ENCODE results near the gene SRPRA. TPM values are rescaled to one million over a fixed set of nuclear protein-coding genes. Genes with fewer than 3 reads are reported as not detected.

Gene SRPRA
- polyA plus RNA-seq: 24.9 TPM in 2 replicates
- polyA minus RNA-seq: 23.4 and 31.1 TPM in 2 replicates

GRCh38 chr11:126268708-126269579 lies at the start of gene SRPRA, which contains the start of gene FOXRED1:
TSS of gene SRPRA (minus strand) at chr11:126268895. CDS start at chr11:126268804, 91 bp downstream.
TSS of gene FOXRED1 (plus strand) at chr11:126269154. CDS start at chr11:126269207, 53 bp downstream.
- H2AFZ ChIP-seq (ENCODE audit: low read depth, low read length): peak within 1 kb of the TSS; percentile 97
- H3K36me3 ChIP-seq (ENCODE audit: insufficient read depth, low read length): no peaks in the 10 kb centered on the region
- peak within 1 kb of the TSS; percentile 94 for H3K9ac ChIP-seq (ENCODE audit: low read length)
- H4K20me1 ChIP-seq (ENCODE audit: insufficient read depth): no peaks in the 10 kb centered on the region
- H3K79me2 ChIP-seq (replicated peaks; ENCODE audit: insufficient read depth, low read length): peaks cover 27% of the 10 kb centered on the region
- TF ChIP-seq POLR2AphosphoS5 (IDR thresholded peaks at IDR 0.05) (peak; percentile 89), SMC3 (conservative IDR thresholded peaks at IDR 0.05; ENCODE audit: poor library complexity) (peak; percentile 42), TAF1 (IDR thresholded peaks at IDR 0.05; ENCODE audit: low read depth) (peak; percentile 80), MXI1 (conservative IDR thresholded peaks at IDR 0.05; ENCODE audit: poor library complexity, severe bottlenecking) (peak; percentile 89), EZH2 (IDR thresholded peaks at IDR 0.05; ENCODE audit: borderline replicate concordance, insufficient read depth, low read length, poor library complexity, severe bottlenecking) (no peak), EP300 (conservative IDR thresholded peaks at IDR 0.05; ENCODE audit: poor library complexity, severe bottlenecking) (peak; percentile 79), RAD21 (conservative IDR thresholded peaks at IDR 0.05) (peak; percentile 38), REST (IDR thresholded peaks at IDR 0.05; ENCODE audit: borderline replicate concordance) (peak; percentile 87)
- TF ChIP-seq, protein P1, sequence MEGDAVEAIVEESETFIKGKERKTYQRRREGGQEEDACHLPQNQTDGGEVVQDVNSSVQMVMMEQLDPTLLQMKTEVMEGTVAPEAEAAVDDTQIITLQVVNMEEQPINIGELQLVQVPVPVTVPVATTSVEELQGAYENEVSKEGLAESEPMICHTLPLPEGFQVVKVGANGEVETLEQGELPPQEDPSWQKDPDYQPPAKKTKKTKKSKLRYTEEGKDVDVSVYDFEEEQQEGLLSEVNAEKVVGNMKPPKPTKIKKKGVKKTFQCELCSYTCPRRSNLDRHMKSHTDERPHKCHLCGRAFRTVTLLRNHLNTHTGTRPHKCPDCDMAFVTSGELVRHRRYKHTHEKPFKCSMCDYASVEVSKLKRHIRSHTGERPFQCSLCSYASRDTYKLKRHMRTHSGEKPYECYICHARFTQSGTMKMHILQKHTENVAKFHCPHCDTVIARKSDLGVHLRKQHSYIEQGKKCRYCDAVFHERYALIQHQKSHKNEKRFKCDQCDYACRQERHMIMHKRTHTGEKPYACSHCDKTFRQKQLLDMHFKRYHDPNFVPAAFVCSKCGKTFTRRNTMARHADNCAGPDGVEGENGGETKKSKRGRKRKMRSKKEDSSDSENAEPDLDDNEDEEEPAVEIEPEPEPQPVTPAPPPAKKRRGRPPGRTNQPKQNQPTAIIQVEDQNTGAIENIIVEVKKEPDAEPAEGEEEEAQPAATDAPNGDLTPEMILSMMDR (IDR thresholded peaks at IDR 0.05; ENCODE audit: poor library complexity, severe bottlenecking): peak; percentile 26
- no peaks in the 10 kb centered on the region for H3K9me3 ChIP-seq (ENCODE audit: low read length)
- no peaks in the 10 kb centered on the region for H3K9me2 ChIP-seq (ENCODE audit: insufficient read depth, low read length)
- peak within 1 kb of the TSS; percentile 96 for H3K4me2 ChIP-seq (ENCODE audit: low read length)
- no peaks in the 10 kb centered on the region for H3K27me3 ChIP-seq (ENCODE audit: insufficient read depth, low read depth, low read length)
- peak within 1 kb of the TSS; percentile 99 for H3K4me3 ChIP-seq (ENCODE audit: low read length)
- no peaks in the 10 kb centered on the region for H3F3A ChIP-seq (ENCODE audit: insufficient read depth, low read length, poor library complexity, severe bottlenecking)
- peak within 1 kb of the TSS; percentile 87 for H3K27ac ChIP-seq (ENCODE audit: low read length)

- TF ChIP-seq EP300 (conservative IDR thresholded peaks at IDR 0.05; ENCODE audit: poor library complexity, severe bottlenecking) (no peak), POLR2AphosphoS5 (IDR thresholded peaks at IDR 0.05) (no peak), SMC3 (conservative IDR thresholded peaks at IDR 0.05; ENCODE audit: poor library complexity) (no peak), MXI1 (conservative IDR thresholded peaks at IDR 0.05; ENCODE audit: poor library complexity, severe bottlenecking) (no peak)
- TF ChIP-seq, protein P1 (IDR thresholded peaks at IDR 0.05; ENCODE audit: poor library complexity, severe bottlenecking): no peak
- Histone ChIP-seq H3K9me3 (ENCODE audit: low read length) (no peaks in the 10 kb centered on the region), H3K27me3 (ENCODE audit: insufficient read depth, low read depth, low read length) (no peaks in the 10 kb centered on the region), H3K4me3 (ENCODE audit: low read length) (no peak overlapping the region), H4K20me1 (ENCODE audit: insufficient read depth) (no peaks in the 10 kb centered on the region), H3K79me2 (replicated peaks; ENCODE audit: insufficient read depth, low read length) (no peaks in the 10 kb centered on the region), H3K9ac (ENCODE audit: low read length) (no peak overlapping the region), H3F3A (ENCODE audit: insufficient read depth, low read length, poor library complexity, severe bottlenecking) (no peaks in the 10 kb centered on the region), H3K9me2 (ENCODE audit: insufficient read depth, low read length) (no peaks in the 10 kb centered on the region), H2AFZ (ENCODE audit: low read depth, low read length) (no peak overlapping the region), H3K36me3 (ENCODE audit: insufficient read depth, low read length) (no peaks in the 10 kb centered on the region), H3K4me2 (ENCODE audit: low read length) (no peak overlapping the region), H3K27ac (ENCODE audit: low read length) (no peak overlapping the region)
These were observed 49.3 kb upstream of the SRPRA start for GRCh38 chr11:126317756-126318573.
